Measurements from ENCODE around the gene MUC13. TPM values are rescaled to one million over a fixed set of nuclear protein-coding genes. Genes with fewer than 3 reads are reported as not detected.

MUC13 gene
- total and polyA plus RNA-seq, 8 donors: 1.2 to 9.9 (median 3.5) TPM

DNA sequence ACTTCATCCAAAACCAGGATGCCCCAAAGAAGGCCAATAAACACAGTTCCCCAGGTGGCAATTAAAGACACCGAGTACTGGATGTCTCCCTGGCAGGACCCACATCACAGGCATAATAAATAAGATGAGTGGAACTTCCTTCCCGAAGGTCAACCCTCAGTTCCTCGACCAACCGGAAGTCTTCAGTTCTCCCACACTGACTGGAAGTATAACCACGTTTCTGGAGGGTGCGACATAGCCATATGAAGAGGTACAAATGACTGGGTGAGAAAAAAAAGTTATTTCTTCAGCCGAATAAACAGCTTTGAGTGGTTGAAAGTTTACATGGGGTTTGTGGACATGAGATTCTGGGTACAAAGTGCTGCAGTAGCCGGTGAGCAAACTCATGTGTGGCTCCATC is 34.6 kb upstream of the MUC13 start:
- 86 to 88% methylated on average over 8 of the region's 8 CpGs for WGBS, 2 donors
- no peaks in the 10 kb centered on the region for H3K27me3 ChIP-seq
- H3K9me3 ChIP-seq: no peaks in the 10 kb centered on the region
- TF ChIP-seq, protein P1, sequence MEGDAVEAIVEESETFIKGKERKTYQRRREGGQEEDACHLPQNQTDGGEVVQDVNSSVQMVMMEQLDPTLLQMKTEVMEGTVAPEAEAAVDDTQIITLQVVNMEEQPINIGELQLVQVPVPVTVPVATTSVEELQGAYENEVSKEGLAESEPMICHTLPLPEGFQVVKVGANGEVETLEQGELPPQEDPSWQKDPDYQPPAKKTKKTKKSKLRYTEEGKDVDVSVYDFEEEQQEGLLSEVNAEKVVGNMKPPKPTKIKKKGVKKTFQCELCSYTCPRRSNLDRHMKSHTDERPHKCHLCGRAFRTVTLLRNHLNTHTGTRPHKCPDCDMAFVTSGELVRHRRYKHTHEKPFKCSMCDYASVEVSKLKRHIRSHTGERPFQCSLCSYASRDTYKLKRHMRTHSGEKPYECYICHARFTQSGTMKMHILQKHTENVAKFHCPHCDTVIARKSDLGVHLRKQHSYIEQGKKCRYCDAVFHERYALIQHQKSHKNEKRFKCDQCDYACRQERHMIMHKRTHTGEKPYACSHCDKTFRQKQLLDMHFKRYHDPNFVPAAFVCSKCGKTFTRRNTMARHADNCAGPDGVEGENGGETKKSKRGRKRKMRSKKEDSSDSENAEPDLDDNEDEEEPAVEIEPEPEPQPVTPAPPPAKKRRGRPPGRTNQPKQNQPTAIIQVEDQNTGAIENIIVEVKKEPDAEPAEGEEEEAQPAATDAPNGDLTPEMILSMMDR (IDR thresholded peaks at IDR 0.05): no peak
- ATAC-seq: no peak
- peaks cover 0 to 5% (median 0%) of the 10 kb centered on the region in 3 donors for H3K36me3 ChIP-seq
- intact Hi-C loops (cut with DNase I): no loop called here
- H3K27ac ChIP-seq: no peak overlapping the region
- FAIRE-seq: no peak
- H3K4me1 ChIP-seq: peaks cover 6 to 13% (median 13%) of the 10 kb centered on the region in 3 donors
- no peak overlapping the region for H3K4me3 ChIP-seq
- no peak for DNase-seq

DNA sequence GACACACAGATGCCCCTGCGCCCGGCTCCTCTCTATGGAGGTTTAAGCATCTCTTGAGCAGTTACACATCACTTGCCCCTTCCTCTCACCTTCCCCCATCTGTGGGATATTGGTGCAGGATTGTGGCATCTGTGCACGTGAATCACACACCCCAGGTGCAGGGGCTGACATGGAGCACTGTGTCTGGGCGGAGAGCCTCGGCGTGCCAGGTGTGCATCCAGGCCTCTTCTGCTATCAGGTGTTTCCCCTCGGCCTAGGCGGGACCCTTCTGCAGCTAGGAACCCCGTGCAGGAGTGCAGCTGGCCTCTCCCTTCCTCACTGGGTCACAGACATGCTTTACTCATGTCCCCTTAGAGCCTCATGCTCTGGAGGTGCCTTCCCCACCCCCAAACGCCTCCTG is 33.4 kb upstream of the MUC13 start:
- H3K4me3 ChIP-seq: no peak overlapping the region
- peaks cover 8 to 9% (median 9%) of the 10 kb centered on the region in 3 donors for H3K4me1 ChIP-seq
- WGBS, 2 donors: 89 to 90% methylated on average over 10 of the region's 10 CpGs
- H3K27me3 ChIP-seq: no peaks in the 10 kb centered on the region
- intact Hi-C loops (cut with DNase I): no loop called here
- H3K27ac ChIP-seq: no peak overlapping the region
- TF ChIP-seq, protein P1 (IDR thresholded peaks at IDR 0.05): no peak
- H3K36me3 ChIP-seq: peaks cover 0 to 5% (median 0%) of the 10 kb centered on the region in 3 donors
- ATAC-seq (no peak), FAIRE-seq (no peak), DNase-seq (no peak)
- H3K9me3 ChIP-seq: no peaks in the 10 kb centered on the region

DNA sequence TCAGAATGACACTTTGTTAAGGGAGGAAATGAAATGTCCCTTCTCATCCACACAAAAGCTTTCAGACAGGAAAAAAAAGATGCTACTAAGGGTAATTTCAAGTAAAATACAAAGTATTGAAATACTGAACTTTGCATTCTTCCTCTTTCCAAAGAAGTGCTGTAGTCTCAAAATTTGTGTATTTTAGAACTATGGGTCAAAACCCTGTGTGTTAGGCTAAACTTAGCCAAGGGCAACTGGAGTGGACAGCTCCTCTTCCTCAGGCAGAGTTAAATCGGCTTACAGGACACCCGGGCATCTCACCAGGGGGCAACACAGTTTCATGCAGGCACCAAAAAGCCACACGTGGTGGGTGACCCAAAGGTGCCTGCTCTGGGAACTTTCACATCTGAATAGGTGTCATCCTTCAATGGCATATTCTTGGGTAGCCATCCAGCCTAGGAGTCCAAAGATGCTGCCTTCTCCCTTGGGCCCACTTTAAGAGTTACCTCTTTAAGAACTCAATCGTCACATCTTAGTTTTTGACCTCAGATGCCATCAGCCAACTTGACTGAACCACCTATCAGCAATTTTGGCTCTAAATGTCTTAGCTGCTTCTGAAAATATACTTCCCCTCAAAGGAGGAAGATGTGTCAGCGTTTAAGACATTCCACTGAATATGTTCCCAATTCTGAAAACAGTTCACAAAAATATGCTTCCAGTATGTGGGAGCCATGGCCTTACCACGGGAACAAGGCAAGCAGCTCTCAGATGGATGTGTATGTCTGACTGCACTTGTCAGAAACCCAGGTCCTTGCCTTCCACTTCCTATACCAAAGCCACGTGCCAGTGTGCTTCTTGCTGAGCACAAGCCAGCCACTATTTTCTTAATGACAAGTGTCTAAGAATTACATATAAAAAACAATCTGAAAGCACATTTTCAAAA is 32.2 kb upstream of the MUC13 start:
- TF ChIP-seq, protein P1 (IDR thresholded peaks at IDR 0.05): no peak
- peak in 1 of 4 donors; percentile 25 for ATAC-seq
- intact Hi-C loops (cut with DNase I): no loop called here
- Histone ChIP-seq H3K4me1 (peaks cover 0 to 2% (median 0%) of the 10 kb centered on the region in 3 donors), H3K36me3 (peaks cover 0 to 5% (median 0%) of the 10 kb centered on the region in 3 donors), H3K9me3 (no peaks in the 10 kb centered on the region), H3K27me3 (no peaks in the 10 kb centered on the region), H3K27ac (no peak overlapping the region), H3K4me3 (no peak overlapping the region)
- no peak for FAIRE-seq
- 75 to 82% methylated on average over 7 of the region's 7 CpGs for WGBS, 2 donors
- no peak for DNase-seq

DNA sequence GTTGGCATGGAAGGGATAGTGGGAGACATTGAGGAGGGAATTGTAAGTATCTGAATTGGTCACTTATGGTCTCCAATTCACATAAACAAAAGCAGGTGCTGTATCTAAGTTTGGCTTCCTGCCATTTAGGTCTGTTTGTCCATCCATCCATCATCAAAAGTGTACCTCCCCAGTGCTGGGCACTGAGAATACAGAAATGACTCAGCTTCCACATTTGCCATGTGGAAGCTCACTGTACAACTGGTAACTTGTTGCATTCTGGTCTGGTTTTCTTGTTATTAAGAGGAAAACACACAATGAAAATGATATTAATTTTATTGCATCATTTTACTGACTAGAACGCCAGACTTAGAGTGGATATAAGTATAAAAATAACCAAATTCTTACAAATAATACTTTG is 30.9 kb upstream of the MUC13 start:
- peaks cover 0 to 2% (median 0%) of the 10 kb centered on the region in 3 donors for H3K4me1 ChIP-seq
- peaks cover 0 to 5% (median 0%) of the 10 kb centered on the region in 3 donors for H3K36me3 ChIP-seq
- TF ChIP-seq, protein P1 (IDR thresholded peaks at IDR 0.05): no peak
- WGBS, 2 donors: 69% methylated on average over 1 of the region's 1 CpG
- no peak overlapping the region for H3K27ac ChIP-seq
- H3K4me3 ChIP-seq: no peak overlapping the region
- intact Hi-C loops (cut with DNase I): no loop called here
- no peak for DNase-seq
- peak in 2 of 4 donors; percentile 18 to 20 for ATAC-seq
- no peak for FAIRE-seq
- no peaks in the 10 kb centered on the region for H3K27me3 ChIP-seq
- H3K9me3 ChIP-seq: no peaks in the 10 kb centered on the region

DNA sequence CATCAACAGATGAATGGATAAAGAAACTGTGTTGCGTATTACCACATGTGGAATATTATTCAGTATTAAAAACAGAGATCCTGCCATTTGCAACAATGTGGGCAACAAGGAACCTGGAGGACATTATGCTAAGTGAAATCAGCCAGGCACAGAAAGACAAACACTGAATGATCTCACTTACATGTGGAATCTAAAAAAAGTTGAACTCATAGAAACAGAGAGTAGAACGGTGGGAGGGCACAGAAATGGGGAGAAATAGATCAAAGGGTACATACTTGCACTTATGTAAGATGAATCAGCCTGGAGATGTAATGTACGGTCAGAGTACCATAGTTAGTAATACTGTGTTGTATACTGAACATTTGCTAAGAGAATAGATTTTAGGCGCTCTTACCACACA is 29.8 kb upstream of the MUC13 start:
- peak in 1 of 4 donors; percentile 9 for ATAC-seq
- Histone ChIP-seq H3K9me3 (no peaks in the 10 kb centered on the region), H3K36me3 (peaks cover 0 to 2% (median 0%) of the 10 kb centered on the region in 3 donors), H3K27ac (no peak overlapping the region), H3K4me1 (peaks cover 0 to 2% (median 0%) of the 10 kb centered on the region in 3 donors), H3K4me3 (no peak overlapping the region), H3K27me3 (no peaks in the 10 kb centered on the region)
- TF ChIP-seq, protein P1 (IDR thresholded peaks at IDR 0.05): no peak
- DNase-seq: no peak
- intact Hi-C loops (cut with DNase I): no loop called here
- 90 to 93% methylated on average over 4 of the region's 4 CpGs for WGBS, 2 donors
- FAIRE-seq: no peak

All from pancreas (tissue), 10 donors.